Measurements from ENCODE around the gene SPDYE16.
"Not testable (repeated sequence)": the region's sequence is repeated elsewhere in the genome, so short reads cannot be mapped to it uniquely, and the experiment has no call there.

DNA sequence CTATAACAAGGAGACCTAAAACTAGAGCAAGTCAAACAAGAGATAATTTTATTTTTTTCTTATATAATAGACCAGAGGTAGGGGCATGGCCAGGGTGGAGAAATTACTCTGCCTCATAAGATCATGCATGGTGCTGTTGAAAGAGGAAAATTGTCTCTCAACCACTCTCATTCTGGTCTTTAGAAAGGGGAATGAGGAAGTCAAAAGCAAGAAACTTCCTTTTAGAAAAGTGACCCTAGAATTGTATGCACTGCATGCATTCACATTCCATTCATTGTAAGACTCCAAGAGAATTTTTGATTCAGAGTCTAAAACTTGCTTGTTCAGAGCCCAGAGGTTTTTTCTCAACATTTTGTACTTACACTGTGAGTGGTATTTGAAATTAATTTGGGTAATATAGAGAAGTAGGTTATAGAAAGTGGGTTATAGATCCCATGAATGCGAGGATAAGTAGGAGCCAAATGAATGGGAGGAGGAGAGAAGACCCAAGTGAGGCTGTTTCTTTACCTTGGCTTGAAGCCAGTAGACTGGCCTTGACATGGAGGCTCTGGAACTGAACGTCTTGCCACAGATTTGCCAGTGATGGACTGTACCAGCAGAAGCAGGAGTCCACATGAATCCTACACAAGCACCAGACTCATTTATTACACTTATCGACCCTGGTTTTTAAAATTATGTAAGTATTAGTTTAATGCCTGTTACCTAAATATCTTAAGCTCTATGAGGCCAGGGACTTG lies 33.0 kb upstream of the SPDYE16 start:
- TF ChIP-seq, protein P1, sequence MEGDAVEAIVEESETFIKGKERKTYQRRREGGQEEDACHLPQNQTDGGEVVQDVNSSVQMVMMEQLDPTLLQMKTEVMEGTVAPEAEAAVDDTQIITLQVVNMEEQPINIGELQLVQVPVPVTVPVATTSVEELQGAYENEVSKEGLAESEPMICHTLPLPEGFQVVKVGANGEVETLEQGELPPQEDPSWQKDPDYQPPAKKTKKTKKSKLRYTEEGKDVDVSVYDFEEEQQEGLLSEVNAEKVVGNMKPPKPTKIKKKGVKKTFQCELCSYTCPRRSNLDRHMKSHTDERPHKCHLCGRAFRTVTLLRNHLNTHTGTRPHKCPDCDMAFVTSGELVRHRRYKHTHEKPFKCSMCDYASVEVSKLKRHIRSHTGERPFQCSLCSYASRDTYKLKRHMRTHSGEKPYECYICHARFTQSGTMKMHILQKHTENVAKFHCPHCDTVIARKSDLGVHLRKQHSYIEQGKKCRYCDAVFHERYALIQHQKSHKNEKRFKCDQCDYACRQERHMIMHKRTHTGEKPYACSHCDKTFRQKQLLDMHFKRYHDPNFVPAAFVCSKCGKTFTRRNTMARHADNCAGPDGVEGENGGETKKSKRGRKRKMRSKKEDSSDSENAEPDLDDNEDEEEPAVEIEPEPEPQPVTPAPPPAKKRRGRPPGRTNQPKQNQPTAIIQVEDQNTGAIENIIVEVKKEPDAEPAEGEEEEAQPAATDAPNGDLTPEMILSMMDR (IDR thresholded peaks at IDR 0.05 in 4 of 5, conservative IDR thresholded peaks at IDR 0.05 in 1 of 5): not testable (repeated sequence)
- not testable (repeated sequence) for TF ChIP-seq POLR2A (IDR thresholded peaks at IDR 0.05)

Data from gastrocnemius medialis (tissue), 4 donors.